HCT116 (cell line): ENCODE results near the gene GPR180. TPM values are rescaled to one million over a fixed set of nuclear protein-coding genes. Genes with fewer than 3 reads are reported as not detected.

Experiments used
- total RNA-seq: library from RNA; stranded (reverse); gene quantifications from one replicate; pipeline ENCODE4 v1.2.1, GENCODE V29; 2021; ENCODE audit not compliant: unreplicated experiment

The GPR180 gene
- total RNA-seq, 1 experiment from 2014 or later: 6.4 TPM

Other genes with a start within 250 kb of the GPR180 start
- 0.12 TPM for gene DCT, start 122.2 kb upstream of the GPR180 start, total RNA-seq
- 16.9 TPM for gene TGDS, start 5.7 kb upstream of the GPR180 start, total RNA-seq
- gene SOX21, start 110.7 kb downstream of the GPR180 start, total RNA-seq: not detected